HepG2 (cell line): ENCODE results near the gene PSORS1C1. TPM values are rescaled to one million over a fixed set of nuclear protein-coding genes. Genes with fewer than 3 reads are reported as not detected.

ENCODE experiments used
- ATAC-seq: fragments of 200-7000 bp; cut with Tn5 transposase; 3 replicates; pipeline ENCODE4 v1.9.1; 2020; ENCODE audit warnings: mild to moderate bottlenecking, moderate library complexity
- BruUV-seq: library from RNA; stranded (reverse); fragments of 400-500 nt; replicated peaks from 2 replicates; lab custom pipeline; 2021; lab: Mats Ljungman, UMichigan
- CTCF ChIA-PET: fragments of 300-600 bp; formaldehyde crosslinking; extraction: SDS; loops from one replicate; lab custom pipeline; 2021; ENCODE audit warnings: low total read pairs, inconsistent platforms, low intra/inter-chr PET ratio; lab: Yijun Ruan, JAX
- POLR2A ChIA-PET: fragments of 350-600 bp; sonication (Branson Sonifier 250); formaldehyde crosslinking; loops from one replicate; lab custom pipeline; 2020; ENCODE audit warnings: antibody characterized with exemption, inconsistent platforms; lab: Yijun Ruan, JAX
- DNase-seq: peaks from one replicate; pipeline ENCODE4 v3.0.0-alpha.2; 2015; ENCODE audit warnings: low spot score
- FAIRE-seq: peaks from 3 replicates; lab custom pipeline; 2011; peaks lifted over from hg19 to GRCh38; lab: Jason Lieb, UNC
- H2AFZ ChIP-seq: one replicate; pipeline ENCODE4 v1.6.1; 2011; ENCODE audit warnings: low read length, inconsistent platforms
- H3K27ac ChIP-seq: fragments of 300-600 bp; 3 replicates; pipeline ENCODE4 v1.8.0; 2011; ENCODE audit warnings: mixed run types, mild to moderate bottlenecking, mixed read lengths, low read length, inconsistent platforms; ENCODE audit not compliant: insufficient read depth; ENCODE audit errors: extremely low read length
- H3K27me3 ChIP-seq, 2 experiments: fragments of 200-600 bp in 1 of 2; 2 replicates in 1 of 2; 3 replicates in 1 of 2; pipeline versions ENCODE4 v1.6.0 to v1.8.0; 2011; ENCODE audit warnings: low read length in 2 of 2, mild to moderate bottlenecking in 2 of 2, moderate library complexity in 2 of 2, inconsistent platforms in 1 of 2; ENCODE audit not compliant: insufficient read depth in 2 of 2, control insufficient read depth in 1 of 2
- H3K36me3 ChIP-seq, 2 experiments: fragments of 200-600 bp in 1 of 2; replicated peaks in 1 of 2; 2 replicates in 1 of 2; 3 replicates in 1 of 2; pipeline versions ENCODE4 v1.5.1 to v1.8.0; 2011; ENCODE audit warnings: low read length in 2 of 2, inconsistent platforms in 1 of 2; ENCODE audit not compliant: insufficient read depth in 2 of 2, control insufficient read depth in 1 of 2
- H3K4me1 ChIP-seq: 2 replicates; pipeline ENCODE4 v1.5.1; 2012; ENCODE audit warnings: low read length, inconsistent platforms; ENCODE audit not compliant: insufficient read depth
- H3K4me2 ChIP-seq: 2 replicates; pipeline ENCODE4 v1.6.0; 2011; ENCODE audit warnings: low read depth, low read length, inconsistent platforms
- H3K4me3 ChIP-seq, 3 experiments: fragments of 200-600 bp in 1 of 3; sonication (generic), shearing (Covaris generic) in 1 of 3; replicated peaks in 1 of 3; 2 replicates each; pipeline ENCODE4 v1.5.1; 2011 to 2016; ENCODE audit warnings: low read length in 3 of 3, inconsistent platforms in 2 of 3, low read depth in 2 of 3, mild to moderate bottlenecking in 2 of 3, control low read depth in 1 of 3, mixed read lengths in 1 of 3; ENCODE audit not compliant: insufficient read depth in 1 of 3
- H3K79me2 ChIP-seq: one replicate; pipeline ENCODE4 v1.6.1; 2011; ENCODE audit warnings: low read length, inconsistent platforms; ENCODE audit not compliant: insufficient read depth
- H3K9ac ChIP-seq: 2 replicates; pipeline ENCODE4 v1.6.0; 2011; ENCODE audit warnings: mild to moderate bottlenecking, low read depth, low read length, inconsistent platforms; ENCODE audit not compliant: insufficient read depth
- H3K9me3 ChIP-seq: 2 replicates; pipeline ENCODE4 v1.5.1; 2012; ENCODE audit warnings: mild to moderate bottlenecking, low read length
- H4K20me1 ChIP-seq: 2 replicates; pipeline ENCODE4 v1.6.0; 2011; ENCODE audit warnings: inconsistent platforms, mild to moderate bottlenecking, low read length, moderate library complexity; ENCODE audit not compliant: insufficient read depth
- EHMT2 ChIP-seq: fragments of 200-600 bp; sonication (generic); IDR thresholded peaks from 2 replicates; pipeline ENCODE4 v1.7.0; 2017; ENCODE audit warnings: antibody characterized with exemption, low read depth, low read length, borderline replicate concordance
- KLF11 ChIP-seq: IDR thresholded peaks from 2 replicates; pipeline ENCODE4 v1.6.1; 2016; ENCODE audit warnings: missing compliant biosample characterization
- TCF7 ChIP-seq: sonication (generic); IDR thresholded peaks from 2 replicates; pipeline ENCODE4 v1.6.1; 2016; ENCODE audit warnings: antibody characterized with exemption, low read depth
- TSC22D2 ChIP-seq: sonication (generic); formaldehyde crosslinking; IDR thresholded peaks from 2 replicates; pipeline ENCODE4 v1.5.1; 2020; ENCODE audit warnings: missing genetic modification reagents, mild to moderate bottlenecking, borderline replicate concordance
- ZNF329 ChIP-seq: sonication (generic); formaldehyde crosslinking; IDR thresholded peaks from 2 replicates; pipeline ENCODE4 v1.9.0; 2021; ENCODE audit warnings: low read depth, mild to moderate bottlenecking, missing genetic modification reagents
- ZNF780A ChIP-seq: sonication (generic); formaldehyde crosslinking; IDR thresholded peaks from 2 replicates; pipeline ENCODE4 v1.8.0; 2022; ENCODE audit warnings: mild to moderate bottlenecking, missing genetic modification reagents, moderate library complexity
- WGBS: methylation state at CpG from one replicate; pipeline ENCODE4 v1.1.6; 2017; ENCODE audit warnings: low lambda C conversion rate; 5-methylcytosine and 5-hydroxymethylcytosine counted together
- in situ Hi-C: cut with HindIII; loops from 2 replicates; pipeline ENCODE4 v1.10.0; 2017; ENCODE audit warnings: low pct_unique_long_range_greater_than_20kb; ENCODE audit not compliant: extremely low pct_ligation_motif_present
- intact Hi-C: fragments of 100-400 bp; cut with micrococcal nuclease; formaldehyde crosslinking; loops from one replicate; pipeline ENCODE4 v1.10.0; 2022; ENCODE audit not compliant: unreplicated experiment
- polyA plus RNA-seq, 8 experiments: library from polyadenylated mRNA; depleted of rRNA in 3 of 8; stranded (reverse) in 7 of 8; unstranded in 1 of 8; fragments of >200 nt; fragmentation: Illumina TruSeq in 4 of 8; extraction: Trizol in 4 of 8; gene quantifications; 2 replicates each; pipeline versions ENCODE4 v1.2.1 to v1.2.3, GENCODE V29; 2011 to 2016; ENCODE audit warnings: low read depth in 4 of 8, missing spikeins in 1 of 8, mixed read lengths in 1 of 8; ENCODE audit not compliant: insufficient read depth in 1 of 8
- total RNA-seq, 5 experiments: library from RNA; depleted of rRNA; stranded (reverse); fragments of >200 nt; fragmentation: Illumina TruSeq; extraction: Trizol; gene quantifications; 2 replicates each; pipeline ENCODE4 v1.2.3, GENCODE V29; 2016; ENCODE audit warnings: low read depth in 1 of 5
- TF ChIP-seq, protein P1 (sequence below): sonication (generic); formaldehyde crosslinking; IDR thresholded peaks from 2 replicates; pipeline ENCODE4 v1.5.0; 2020; ENCODE audit warnings: mild to moderate bottlenecking, missing genetic modification reagents, moderate library complexity
- TF ChIP-seq, protein P2 (sequence below): sonication (generic); formaldehyde crosslinking; IDR thresholded peaks from 2 replicates; pipeline ENCODE4 v1.5.0; 2020; ENCODE audit warnings: mild to moderate bottlenecking, missing genetic modification reagents
- TF ChIP-seq, protein P3 (sequence below): IDR thresholded peaks from 2 replicates; pipeline ENCODE4 v1.6.1; 2016; ENCODE audit warnings: missing compliant biosample characterization, missing genetic modification reagents, borderline replicate concordance
- TF ChIP-seq, protein P4 (sequence below): sonication (generic); formaldehyde crosslinking; IDR thresholded peaks from 2 replicates; pipeline ENCODE4 v1.9.0; 2021; ENCODE audit warnings: missing genetic modification reagents, borderline replicate concordance

PSORS1C1 gene
- total and polyA plus RNA-seq, 2 of the 13 experiments (the other 11 are each of a cell fraction or from before 2014, with no cell fraction given): 0.01 to 0.02 TPM

DNA sequence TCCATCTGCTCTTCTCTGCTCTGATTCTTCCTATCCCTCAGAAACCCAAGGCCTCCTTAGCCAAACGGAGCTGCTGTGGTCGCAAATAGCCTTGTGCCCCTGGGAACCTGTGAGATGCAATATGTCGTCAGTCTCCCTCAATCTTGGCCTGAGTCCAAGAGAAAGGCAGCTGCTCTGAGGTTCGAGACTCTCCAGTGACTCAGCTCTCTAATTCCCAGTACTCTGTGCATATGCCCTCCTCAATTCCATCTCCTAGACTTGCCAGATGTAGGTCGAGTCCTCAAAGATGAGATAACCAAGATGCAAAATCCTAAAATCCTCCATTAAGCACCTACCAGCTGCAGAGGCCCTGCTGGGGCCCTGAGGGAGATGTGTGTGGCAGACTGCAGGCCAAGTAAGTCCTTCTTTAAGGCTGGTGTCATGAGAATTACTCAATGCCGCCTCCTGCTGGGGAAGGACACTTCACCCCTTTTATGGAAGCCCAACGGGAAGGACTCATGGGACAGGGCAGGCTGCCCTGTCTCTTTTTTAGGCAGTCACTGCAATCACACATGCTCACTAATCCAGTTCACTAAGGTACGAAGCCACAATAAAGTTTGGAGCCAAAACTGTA lies 30.8 kb upstream of the PSORS1C1 start (continued):
- TF ChIP-seq EHMT2 (no peak), TCF7 (no peak), ZNF780A (no peak), ZNF329 (CRISPR knock-in tag) (no peak)
- TF ChIP-seq, protein P1, sequence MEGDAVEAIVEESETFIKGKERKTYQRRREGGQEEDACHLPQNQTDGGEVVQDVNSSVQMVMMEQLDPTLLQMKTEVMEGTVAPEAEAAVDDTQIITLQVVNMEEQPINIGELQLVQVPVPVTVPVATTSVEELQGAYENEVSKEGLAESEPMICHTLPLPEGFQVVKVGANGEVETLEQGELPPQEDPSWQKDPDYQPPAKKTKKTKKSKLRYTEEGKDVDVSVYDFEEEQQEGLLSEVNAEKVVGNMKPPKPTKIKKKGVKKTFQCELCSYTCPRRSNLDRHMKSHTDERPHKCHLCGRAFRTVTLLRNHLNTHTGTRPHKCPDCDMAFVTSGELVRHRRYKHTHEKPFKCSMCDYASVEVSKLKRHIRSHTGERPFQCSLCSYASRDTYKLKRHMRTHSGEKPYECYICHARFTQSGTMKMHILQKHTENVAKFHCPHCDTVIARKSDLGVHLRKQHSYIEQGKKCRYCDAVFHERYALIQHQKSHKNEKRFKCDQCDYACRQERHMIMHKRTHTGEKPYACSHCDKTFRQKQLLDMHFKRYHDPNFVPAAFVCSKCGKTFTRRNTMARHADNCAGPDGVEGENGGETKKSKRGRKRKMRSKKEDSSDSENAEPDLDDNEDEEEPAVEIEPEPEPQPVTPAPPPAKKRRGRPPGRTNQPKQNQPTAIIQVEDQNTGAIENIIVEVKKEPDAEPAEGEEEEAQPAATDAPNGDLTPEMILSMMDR (CRISPR knock-in tag): peak; percentile 59
- TF ChIP-seq, protein P2, sequence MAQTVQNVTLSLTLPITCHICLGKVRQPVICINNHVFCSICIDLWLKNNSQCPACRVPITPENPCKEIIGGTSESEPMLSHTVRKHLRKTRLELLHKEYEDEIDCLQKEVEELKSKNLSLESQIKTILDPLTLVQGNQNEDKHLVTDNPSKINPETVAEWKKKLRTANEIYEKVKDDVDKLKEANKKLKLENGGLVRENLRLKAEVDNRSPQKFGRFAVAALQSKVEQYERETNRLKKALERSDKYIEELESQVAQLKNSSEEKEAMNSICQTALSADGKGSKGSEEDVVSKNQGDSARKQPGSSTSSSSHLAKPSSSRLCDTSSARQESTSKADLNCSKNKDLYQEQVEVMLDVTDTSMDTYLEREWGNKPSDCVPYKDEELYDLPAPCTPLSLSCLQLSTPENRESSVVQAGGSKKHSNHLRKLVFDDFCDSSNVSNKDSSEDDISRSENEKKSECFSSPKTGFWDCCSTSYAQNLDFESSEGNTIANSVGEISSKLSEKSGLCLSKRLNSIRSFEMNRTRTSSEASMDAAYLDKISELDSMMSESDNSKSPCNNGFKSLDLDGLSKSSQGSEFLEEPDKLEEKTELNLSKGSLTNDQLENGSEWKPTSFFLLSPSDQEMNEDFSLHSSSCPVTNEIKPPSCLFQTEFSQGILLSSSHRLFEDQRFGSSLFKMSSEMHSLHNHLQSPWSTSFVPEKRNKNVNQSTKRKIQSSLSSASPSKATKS: no peak

DNA sequence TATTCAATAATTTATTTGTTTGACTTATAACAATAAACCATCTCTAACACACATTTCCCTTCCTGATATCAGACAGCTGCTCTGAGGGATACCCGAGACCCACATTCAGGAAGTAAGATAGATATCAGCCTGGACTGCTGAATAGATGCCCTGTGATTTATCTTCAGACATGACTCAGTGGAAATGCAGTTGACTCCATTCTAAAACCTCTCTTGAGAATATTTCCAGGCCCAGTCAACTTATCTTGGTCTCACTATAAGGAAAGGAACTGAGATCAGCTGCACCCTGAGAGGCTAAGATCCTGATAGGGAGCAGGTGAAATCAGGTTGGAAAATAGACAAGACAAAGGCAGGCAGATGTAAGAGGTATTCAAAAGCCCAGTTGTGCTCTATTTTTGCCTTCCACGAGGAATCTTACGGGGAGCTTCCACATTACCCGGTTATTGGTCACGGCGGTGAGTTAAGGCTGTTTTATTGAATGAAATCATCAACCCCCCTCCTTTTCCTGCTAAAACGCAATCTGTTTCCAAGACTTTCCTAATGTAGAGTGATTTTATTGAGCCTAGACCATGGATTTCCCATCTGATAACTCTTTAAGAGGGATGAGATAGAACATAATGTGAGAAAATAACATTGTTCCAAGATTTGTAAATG lies 27.7 kb upstream of the PSORS1C1 start:
- intact Hi-C loops: loop anchor here (1.0 to 2.0 kb wide), 2 partner anchors 173 to 258 kb away; partner anchors contain the start of gene VARS2

More for the DNA sequence above, 27.7 kb upstream of the PSORS1C1 start:
- Histone ChIP-seq H2AFZ (no peak overlapping the region), H3K9ac (no peak overlapping the region), H3K4me2 (no peak overlapping the region), H3K36me3 (no peaks in the 10 kb centered on the region), H4K20me1 (no peaks in the 10 kb centered on the region), H3K79me2 (no peaks in the 10 kb centered on the region), H3K9me3 (no peaks in the 10 kb centered on the region), H3K27ac (no peak overlapping the region), H3K27me3 (peaks cover 1 to 15% of the 10 kb centered on the region in 2 experiments; a peak in 2 of 5 replicates), H3K4me3 (no peak overlapping the region)
- 16% methylated on average over 7 of the region's 7 CpGs for WGBS
- DNase-seq (no peak), ATAC-seq (no peak), FAIRE-seq (no peak)
- POLR2A ChIA-PET: interaction anchor here (0.6 to 1.0 kb wide), 4 partner anchors 28 to 472 kb away, joined by 3 to 4 read pairs (median 4); partner anchors contain the start of gene VARS2
- no TSS peak for BruUV-seq
- in situ Hi-C loops: loop anchor here (5.0 to 25.0 kb wide), 3 partner anchors 260 to 625 kb away; partner anchors contain the start of genes NRM and PPP1R18
- TF ChIP-seq, protein P3, sequence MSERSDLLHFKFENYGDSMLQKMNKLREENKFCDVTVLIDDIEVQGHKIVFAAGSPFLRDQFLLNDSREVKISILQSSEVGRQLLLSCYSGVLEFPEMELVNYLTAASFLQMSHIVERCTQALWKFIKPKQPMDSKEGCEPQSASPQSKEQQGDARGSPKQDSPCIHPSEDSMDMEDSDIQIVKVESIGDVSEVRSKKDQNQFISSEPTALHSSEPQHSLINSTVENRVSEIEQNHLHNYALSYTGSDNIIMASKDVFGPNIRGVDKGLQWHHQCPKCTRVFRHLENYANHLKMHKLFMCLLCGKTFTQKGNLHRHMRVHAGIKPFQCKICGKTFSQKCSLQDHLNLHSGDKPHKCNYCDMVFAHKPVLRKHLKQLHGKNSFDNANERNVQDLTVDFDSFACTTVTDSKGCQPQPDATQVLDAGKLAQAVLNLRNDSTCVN (CRISPR knock-in tag): no peak
- no peak for TF ChIP-seq TSC22D2 (CRISPR knock-in tag)
- TF ChIP-seq, protein P4, sequence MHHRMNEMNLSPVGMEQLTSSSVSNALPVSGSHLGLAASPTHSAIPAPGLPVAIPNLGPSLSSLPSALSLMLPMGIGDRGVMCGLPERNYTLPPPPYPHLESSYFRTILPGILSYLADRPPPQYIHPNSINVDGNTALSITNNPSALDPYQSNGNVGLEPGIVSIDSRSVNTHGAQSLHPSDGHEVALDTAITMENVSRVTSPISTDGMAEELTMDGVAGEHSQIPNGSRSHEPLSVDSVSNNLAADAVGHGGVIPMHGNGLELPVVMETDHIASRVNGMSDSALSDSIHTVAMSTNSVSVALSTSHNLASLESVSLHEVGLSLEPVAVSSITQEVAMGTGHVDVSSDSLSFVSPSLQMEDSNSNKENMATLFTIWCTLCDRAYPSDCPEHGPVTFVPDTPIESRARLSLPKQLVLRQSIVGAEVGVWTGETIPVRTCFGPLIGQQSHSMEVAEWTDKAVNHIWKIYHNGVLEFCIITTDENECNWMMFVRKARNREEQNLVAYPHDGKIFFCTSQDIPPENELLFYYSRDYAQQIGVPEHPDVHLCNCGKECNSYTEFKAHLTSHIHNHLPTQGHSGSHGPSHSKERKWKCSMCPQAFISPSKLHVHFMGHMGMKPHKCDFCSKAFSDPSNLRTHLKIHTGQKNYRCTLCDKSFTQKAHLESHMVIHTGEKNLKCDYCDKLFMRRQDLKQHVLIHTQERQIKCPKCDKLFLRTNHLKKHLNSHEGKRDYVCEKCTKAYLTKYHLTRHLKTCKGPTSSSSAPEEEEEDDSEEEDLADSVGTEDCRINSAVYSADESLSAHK (CRISPR knock-in tag): no peak
- no peak for TF ChIP-seq KLF11 (CRISPR knock-in tag)
- TF ChIP-seq, all 625 proteins: peak for 0
- peaks cover 20% of the 10 kb centered on the region for H3K4me1 ChIP-seq
- CTCF ChIA-PET: interaction anchor here (1.2 to 1.5 kb wide), 5 partner anchors 29 to 603 kb away, joined by 3 to 8 read pairs (median 4); no protein-coding TSS in a partner anchor
